ENCODE data around the gene MROH8.
"Not testable (repeated sequence)": the region's sequence is repeated elsewhere in the genome, so short reads cannot be mapped to it uniquely, and the experiment has no call there.

The MROH8 gene

DNA sequence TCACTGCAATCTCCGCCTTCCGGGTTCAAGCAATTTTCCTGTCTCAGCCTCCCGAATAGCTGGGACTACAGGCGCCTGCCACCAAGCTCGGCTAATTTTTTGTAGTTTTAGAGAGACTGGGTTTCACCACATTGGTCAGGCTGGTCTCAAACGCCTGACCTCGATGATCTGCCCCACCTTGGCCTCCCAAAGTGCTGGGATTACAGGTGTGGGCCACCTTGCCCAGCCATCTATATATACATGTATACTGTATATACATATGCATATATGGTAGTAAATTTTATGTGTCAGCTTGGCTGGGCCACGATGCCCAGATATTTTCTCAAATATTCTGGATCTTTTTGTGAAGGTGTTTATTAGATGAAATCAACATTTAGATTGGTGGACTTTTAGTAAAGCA is 102.3 kb downstream of the MROH8 start:
- DNase-seq = no peak

DNA sequence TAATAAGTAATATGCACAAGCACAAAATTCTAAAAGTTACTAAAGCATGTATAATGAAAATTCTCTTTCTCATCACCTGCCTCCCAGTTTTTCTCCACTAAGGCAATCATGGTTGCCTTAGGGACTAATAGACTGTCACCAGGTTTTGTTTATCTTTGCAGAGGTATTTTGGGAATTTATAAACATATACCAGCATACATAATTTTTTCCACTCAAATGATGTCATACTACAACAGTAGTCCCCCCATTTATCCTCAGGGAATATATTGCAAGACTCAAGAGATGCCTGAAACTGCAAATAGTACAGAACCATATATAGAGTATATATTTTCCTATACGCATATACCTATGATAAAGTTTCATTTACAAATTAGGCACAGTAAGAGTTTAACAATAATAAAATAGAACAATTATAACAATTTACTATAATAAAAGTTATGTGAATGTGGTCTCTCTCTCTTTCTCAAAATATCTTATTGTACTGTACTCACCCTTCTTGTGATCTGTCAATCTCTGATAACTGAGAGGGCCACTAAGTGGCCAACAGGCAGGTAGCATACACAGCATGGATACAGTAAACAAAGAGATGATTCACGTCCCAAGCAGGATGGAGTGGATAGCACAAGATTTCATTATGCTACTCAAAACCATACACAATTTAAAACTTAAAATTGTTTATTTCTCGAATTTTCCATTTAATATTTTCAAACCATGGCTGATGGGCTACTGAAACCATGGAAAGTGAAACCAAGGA is 103.2 kb downstream of the MROH8 start:
- DNase-seq = no peak

DNA sequence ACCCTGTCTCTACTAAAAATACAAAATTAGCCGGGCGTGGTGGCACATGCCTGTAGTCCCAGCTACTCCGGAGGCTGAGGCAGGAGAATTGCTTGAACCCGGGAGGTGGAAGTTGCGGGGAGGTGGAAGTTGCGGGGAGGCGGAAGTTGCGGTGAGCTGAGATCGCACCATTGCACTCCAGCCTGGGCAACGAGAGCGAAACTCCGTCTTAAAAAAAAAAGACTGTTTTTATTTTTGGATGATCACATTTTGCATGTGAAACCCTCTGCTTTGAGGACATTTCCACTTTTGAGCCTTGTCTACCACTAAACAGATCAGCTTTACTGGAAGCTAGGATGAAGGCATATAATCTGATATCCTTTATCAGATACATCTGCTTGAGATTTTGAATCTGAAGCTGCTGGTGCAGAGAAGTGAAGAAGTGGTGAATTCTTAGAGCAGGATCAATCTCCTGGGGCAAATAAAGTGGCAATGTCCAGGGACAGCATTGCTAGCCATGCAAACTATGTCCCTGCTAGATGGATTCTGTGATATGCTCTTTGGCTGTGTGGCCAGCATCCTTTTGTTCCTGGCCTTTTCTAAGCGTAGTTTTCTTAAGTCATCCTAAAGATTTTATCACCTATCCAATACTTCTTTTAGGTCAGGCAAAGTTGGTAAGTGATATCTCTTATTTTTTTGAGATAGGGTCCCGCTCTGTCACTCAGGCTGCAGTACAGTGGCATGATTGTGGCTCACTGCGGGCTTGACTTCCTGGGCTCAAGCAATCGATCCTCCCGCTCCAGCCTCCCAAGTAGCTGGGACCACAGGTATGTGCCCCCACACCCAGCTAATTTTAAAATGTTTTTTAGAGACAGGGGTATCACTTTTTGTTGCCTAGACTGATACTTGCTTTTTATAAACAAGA is 106.8 kb downstream of the MROH8 start:
- DNase-seq = no peak

GRCh38 chr20:37071481-37071911 is 107.9 kb downstream of the MROH8 start:
- no peak for DNase-seq

DNA sequence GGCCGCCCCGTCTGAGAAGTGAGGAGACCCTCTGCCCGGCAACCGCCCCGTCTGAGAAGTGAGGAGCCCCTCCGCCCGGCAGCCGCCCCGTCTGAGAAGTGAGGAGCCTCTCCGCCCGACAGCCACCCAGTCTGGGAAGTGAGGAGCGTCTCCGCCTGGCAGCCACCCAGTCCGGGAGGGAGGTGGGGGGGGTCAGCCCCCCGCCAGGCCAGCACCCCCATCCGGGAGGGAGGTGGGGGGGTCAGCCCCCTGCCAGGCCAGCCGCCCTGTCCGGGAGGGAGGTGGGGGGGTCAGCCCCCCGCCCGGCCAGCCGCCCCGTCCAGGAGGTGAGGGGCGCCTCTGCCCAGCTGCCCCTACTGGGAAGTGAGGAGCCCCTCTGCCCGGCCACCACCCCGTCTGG is 109.8 kb downstream of the MROH8 start:
- not testable (repeated sequence) for DNase-seq

GRCh38 chr20:37066168-37066567 is 113.2 kb downstream of the MROH8 start:
- no peak for DNase-seq

- no peak for DNase-seq
Measured at GRCh38 chr20:37055276-37055675, 124.1 kb downstream of the MROH8 start.

- DNase-seq = peak; percentile 6 to 28
Measured at GRCh38 chr20:37053230-37053950, 126.0 kb downstream of the MROH8 start.

Measured in inflammatory macrophage treated with lipopolysaccharide for 1 hour (primary cell).